Astrocyte (in vitro differentiated cells and primary cell): ENCODE results near the gene OMD. TPM values are rescaled to one million over a fixed set of nuclear protein-coding genes. Genes with fewer than 3 reads are reported as not detected.

Experiments used
- DNase-seq: peaks from one replicate; pipeline ENCODE4 v3.0.0-alpha.2; 2010; ENCODE audit warnings: low read depth
- FAIRE-seq: peaks from 2 replicates; lab custom pipeline; 2011; peaks lifted over from hg19 to GRCh38; lab: Jason Lieb, UNC
- H2AFZ ChIP-seq: 2 replicates; pipeline ENCODE4 v1.6.0; 2012; ENCODE audit warnings: low read depth, low read length, inconsistent platforms
- H3K27ac ChIP-seq: 2 replicates; pipeline ENCODE4 v1.5.1; 2011; ENCODE audit warnings: low read depth, low read length, inconsistent platforms
- H3K27me3 ChIP-seq: 2 replicates; pipeline ENCODE4 v1.6.0; 2011; ENCODE audit warnings: low read length, inconsistent platforms; ENCODE audit not compliant: insufficient read depth
- H3K36me3 ChIP-seq: 2 replicates; pipeline ENCODE4 v1.5.1; 2011; ENCODE audit warnings: low read length, inconsistent platforms; ENCODE audit not compliant: insufficient read depth
- H3K4me1 ChIP-seq: 2 replicates; pipeline ENCODE4 v1.5.1; 2011; ENCODE audit warnings: low read length, inconsistent platforms; ENCODE audit not compliant: insufficient read depth
- H3K4me2 ChIP-seq: 2 replicates; pipeline ENCODE4 v1.6.0; 2012; ENCODE audit warnings: low read length, inconsistent platforms
- H3K4me3 ChIP-seq: 2 replicates; pipeline ENCODE4 v1.5.1; 2011; ENCODE audit warnings: low read depth, mild to moderate bottlenecking, low read length, inconsistent platforms; ENCODE audit not compliant: insufficient read depth
- H3K79me2 ChIP-seq: 2 replicates; pipeline ENCODE4 v1.6.0; 2012; ENCODE audit warnings: mild to moderate bottlenecking, low read length, inconsistent platforms; ENCODE audit not compliant: insufficient read depth
- H3K9ac ChIP-seq: 2 replicates; pipeline ENCODE4 v1.6.0; 2012; ENCODE audit warnings: mild to moderate bottlenecking, low read length, inconsistent platforms
- H3K9me3 ChIP-seq: 2 replicates; pipeline ENCODE4 v1.5.1; 2012; ENCODE audit warnings: low read depth, mild to moderate bottlenecking, low read length, inconsistent platforms; ENCODE audit not compliant: insufficient read depth
- H4K20me1 ChIP-seq: 2 replicates; pipeline ENCODE4 v1.6.0; 2012; ENCODE audit warnings: low read length, inconsistent platforms; ENCODE audit not compliant: insufficient read depth
- H3K27ac Mint-ChIP-seq: one replicate; pipeline ENCODE4 v1.8.0; 2021; ENCODE audit warnings: mild to moderate bottlenecking, mixed read lengths; ENCODE audit not compliant: unreplicated experiment
- H3K27me3 Mint-ChIP-seq: one replicate; pipeline ENCODE4 v1.8.0; 2021; ENCODE audit warnings: low read depth, mixed read lengths; ENCODE audit not compliant: unreplicated experiment
- H3K36me3 Mint-ChIP-seq: one replicate; pipeline ENCODE4 v1.8.0; 2021; ENCODE audit warnings: low read depth, mixed read lengths; ENCODE audit not compliant: unreplicated experiment
- H3K4me1 Mint-ChIP-seq: one replicate; pipeline ENCODE4 v1.8.0; 2021; ENCODE audit warnings: low read depth, mixed read lengths; ENCODE audit not compliant: unreplicated experiment
- H3K4me3 Mint-ChIP-seq: one replicate; pipeline ENCODE4 v1.8.0; 2021; ENCODE audit warnings: mild to moderate bottlenecking, moderate library complexity, mixed read lengths; ENCODE audit not compliant: unreplicated experiment
- H3K9me3 Mint-ChIP-seq: one replicate; pipeline ENCODE4 v1.8.0; 2021; ENCODE audit warnings: mild to moderate bottlenecking, mixed read lengths; ENCODE audit not compliant: unreplicated experiment
- CTCF ChIP-seq: IDR thresholded peaks from 2 replicates; pipeline ENCODE4 v1.5.1; 2011; ENCODE audit warnings: low read depth, mild to moderate bottlenecking, inconsistent platforms, low read length, moderate library complexity; ENCODE audit not compliant: insufficient read depth
- EZH2 ChIP-seq: IDR thresholded peaks from 2 replicates; pipeline ENCODE4 v1.6.1; 2012; ENCODE audit warnings: mild to moderate bottlenecking, low read length, inconsistent platforms; ENCODE audit not compliant: insufficient read depth
- total RNA-seq: library from RNA; stranded (reverse); gene quantifications from 2 replicates; pipeline ENCODE4 v1.2.1, GENCODE V29; 2021

Gene OMD
- total RNA-seq, 1 donor from 2014 or later, result not detected

DNA sequence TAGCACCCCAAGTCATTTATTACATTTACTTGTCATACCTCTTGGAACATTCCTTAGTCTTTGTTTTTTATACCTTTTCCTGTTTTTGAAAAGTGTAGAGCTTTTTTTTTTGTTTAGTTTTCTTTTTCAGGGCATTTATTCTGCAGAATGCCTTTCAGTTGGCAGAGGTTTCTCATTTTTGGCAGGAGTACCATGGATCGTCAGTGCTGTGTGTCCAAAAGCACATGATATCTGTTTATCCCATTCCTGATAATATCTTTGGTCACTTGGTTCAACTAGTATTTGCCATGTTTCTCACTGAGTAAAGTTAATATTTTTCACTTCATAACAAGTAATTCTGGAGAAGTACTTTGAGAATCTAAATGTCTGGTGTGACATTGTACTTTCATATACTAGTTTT, 30.6 kb downstream of the OMD start:
- peak; percentile 20 for FAIRE-seq
- H3K27ac ChIP-seq, result no peak overlapping the region
- H3K27me3 ChIP-seq, result no peaks in the 10 kb centered on the region
- no peaks in the 10 kb centered on the region for H3K9me3 ChIP-seq
- no peaks in the 10 kb centered on the region for H3K9me3 Mint-ChIP-seq
- no peaks in the 10 kb centered on the region for H3K4me1 ChIP-seq
- no peaks in the 10 kb centered on the region for H3K27me3 Mint-ChIP-seq
- no peak overlapping the region for H2AFZ ChIP-seq
- H3K79me2 ChIP-seq, result no peaks in the 10 kb centered on the region
- H3K4me1 Mint-ChIP-seq, result peaks cover 4% of the 10 kb centered on the region
- H3K27ac Mint-ChIP-seq, result no peak overlapping the region
- DNase-seq, result no peak
- H4K20me1 ChIP-seq, result no peaks in the 10 kb centered on the region
- H3K4me3 ChIP-seq, result no peak overlapping the region
- TF ChIP-seq EZH2, result no peak
- no peak overlapping the region for H3K9ac ChIP-seq
- H3K36me3 ChIP-seq, result no peaks in the 10 kb centered on the region
- no peak overlapping the region for H3K4me3 Mint-ChIP-seq
- no peaks in the 10 kb centered on the region for H3K36me3 Mint-ChIP-seq
- peak overlapping the region; percentile 2 for H3K4me2 ChIP-seq

GRCh38 chr9:92392690-92393089, 31.6 kb downstream of the OMD start:
- Mint-ChIP-seq H3K27ac (no peak overlapping the region), H3K9me3 (no peaks in the 10 kb centered on the region), H3K27me3 (no peaks in the 10 kb centered on the region), H3K36me3 (no peaks in the 10 kb centered on the region), H3K4me1 (peaks cover 4% of the 10 kb centered on the region), H3K4me3 (no peak overlapping the region)
- no peaks in the 10 kb centered on the region for H3K79me2 ChIP-seq
- no peaks in the 10 kb centered on the region for H3K4me1 ChIP-seq
- no peaks in the 10 kb centered on the region for H3K36me3 ChIP-seq
- no peak overlapping the region for H3K9ac ChIP-seq
- TF ChIP-seq EZH2 (no peak), CTCF (no peak)
- no peak overlapping the region for H3K27ac ChIP-seq
- H3K4me3 ChIP-seq, result no peak overlapping the region
- H3K4me2 ChIP-seq, result no peak overlapping the region
- no peak overlapping the region for H2AFZ ChIP-seq
- H4K20me1 ChIP-seq, result no peaks in the 10 kb centered on the region
- no peaks in the 10 kb centered on the region for H3K9me3 ChIP-seq
- FAIRE-seq, result no peak
- no peak for DNase-seq
- H3K27me3 ChIP-seq, result no peaks in the 10 kb centered on the region

DNA sequence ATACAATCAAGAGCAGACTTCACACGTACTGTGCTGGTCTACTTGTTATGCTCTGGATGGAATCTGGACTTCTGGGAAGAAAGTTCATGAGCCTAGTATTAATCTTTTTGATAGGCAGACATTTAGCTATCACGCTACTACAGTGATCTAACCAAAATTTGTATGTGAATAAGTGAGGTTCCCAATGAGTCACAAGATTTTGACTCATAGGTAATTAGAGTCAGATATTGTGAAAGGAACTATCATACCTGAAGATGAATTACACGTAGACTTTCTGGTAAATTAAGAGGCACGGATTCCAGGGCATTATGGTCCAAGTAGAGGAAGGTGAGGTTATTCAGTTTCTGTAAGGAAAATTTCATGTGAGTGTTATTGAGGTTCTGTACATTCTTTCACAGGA, 38.3 kb downstream of the OMD start:
- TF ChIP-seq EZH2, result no peak
- no peak for TF ChIP-seq CTCF
- H3K79me2 ChIP-seq, result no peaks in the 10 kb centered on the region
- no peaks in the 10 kb centered on the region for H4K20me1 ChIP-seq
- no peak overlapping the region for H3K4me3 ChIP-seq
- H3K4me1 Mint-ChIP-seq, result no peaks in the 10 kb centered on the region
- H3K27me3 ChIP-seq, result no peaks in the 10 kb centered on the region
- no peak overlapping the region for H3K9ac ChIP-seq
- no peaks in the 10 kb centered on the region for H3K9me3 ChIP-seq
- peak; percentile 89 for DNase-seq
- H3K27ac ChIP-seq, result peak overlapping the region; percentile 41
- H2AFZ ChIP-seq, result no peak overlapping the region
- no peak overlapping the region for H3K4me3 Mint-ChIP-seq
- H3K27me3 Mint-ChIP-seq, result no peaks in the 10 kb centered on the region
- H3K4me1 ChIP-seq, result peaks cover 14% of the 10 kb centered on the region
- no peak for FAIRE-seq
- H3K4me2 ChIP-seq, result no peak overlapping the region
- no peaks in the 10 kb centered on the region for H3K36me3 Mint-ChIP-seq
- no peaks in the 10 kb centered on the region for H3K36me3 ChIP-seq
- no peaks in the 10 kb centered on the region for H3K9me3 Mint-ChIP-seq
- no peak overlapping the region for H3K27ac Mint-ChIP-seq
